ENCODE results near the gene NR2E1.

DNA sequence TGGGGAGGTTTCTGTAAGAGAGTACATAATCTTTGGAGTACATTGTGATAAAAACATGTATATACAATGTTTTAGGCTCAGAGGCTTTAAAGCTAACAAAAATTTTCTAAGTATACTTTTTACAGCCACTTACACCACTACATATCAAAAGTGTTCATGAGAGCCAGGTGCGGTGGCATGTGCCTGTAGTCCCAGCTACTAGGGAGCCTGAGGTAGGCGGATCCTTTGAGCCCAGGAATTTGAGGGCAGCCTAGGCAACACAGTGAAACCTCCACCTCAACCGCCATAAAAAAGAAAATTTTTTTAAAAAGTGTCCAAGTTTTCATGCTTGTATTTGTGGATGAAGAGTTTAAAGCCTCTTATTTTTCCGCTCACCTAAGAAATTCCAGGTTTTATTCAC, 72.5 kb downstream of the NR2E1 start:
- TF ChIP-seq, protein P1, sequence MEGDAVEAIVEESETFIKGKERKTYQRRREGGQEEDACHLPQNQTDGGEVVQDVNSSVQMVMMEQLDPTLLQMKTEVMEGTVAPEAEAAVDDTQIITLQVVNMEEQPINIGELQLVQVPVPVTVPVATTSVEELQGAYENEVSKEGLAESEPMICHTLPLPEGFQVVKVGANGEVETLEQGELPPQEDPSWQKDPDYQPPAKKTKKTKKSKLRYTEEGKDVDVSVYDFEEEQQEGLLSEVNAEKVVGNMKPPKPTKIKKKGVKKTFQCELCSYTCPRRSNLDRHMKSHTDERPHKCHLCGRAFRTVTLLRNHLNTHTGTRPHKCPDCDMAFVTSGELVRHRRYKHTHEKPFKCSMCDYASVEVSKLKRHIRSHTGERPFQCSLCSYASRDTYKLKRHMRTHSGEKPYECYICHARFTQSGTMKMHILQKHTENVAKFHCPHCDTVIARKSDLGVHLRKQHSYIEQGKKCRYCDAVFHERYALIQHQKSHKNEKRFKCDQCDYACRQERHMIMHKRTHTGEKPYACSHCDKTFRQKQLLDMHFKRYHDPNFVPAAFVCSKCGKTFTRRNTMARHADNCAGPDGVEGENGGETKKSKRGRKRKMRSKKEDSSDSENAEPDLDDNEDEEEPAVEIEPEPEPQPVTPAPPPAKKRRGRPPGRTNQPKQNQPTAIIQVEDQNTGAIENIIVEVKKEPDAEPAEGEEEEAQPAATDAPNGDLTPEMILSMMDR (conservative IDR thresholded peaks at IDR 0.05) = no peak
- TF ChIP-seq EZH2 (IDR thresholded peaks at IDR 0.05; ENCODE audit: low read depth) = no peak
